Activated CD4-positive, alpha-beta memory T cell treated with anti-CD3 and anti-CD28 coated beads, Interleukin-2, amount 10 ng/mL, durations not matched to agents 7 days and 5 days (primary cell): ENCODE measurements around the gene LRRFIP2. TPM values are rescaled to one million over a fixed set of nuclear protein-coding genes. Genes with fewer than 3 reads are reported as not detected.
"Not testable (repeated sequence)": the region's sequence is repeated elsewhere in the genome, so short reads cannot be mapped to it uniquely, and the experiment has no call there.

Experiments used
- CTCF ChIA-PET: fragments of 350-600 bp; sonication (Branson Sonifier 250); formaldehyde crosslinking; loops from one replicate; lab custom pipeline; 2021; ENCODE audit warnings: antibody characterized with exemption, inconsistent platforms; lab: Charles Lee
- POLR2A ChIA-PET: fragments of 350-600 bp; sonication (Branson Sonifier 250); formaldehyde crosslinking; loops from one replicate; lab custom pipeline; 2021; ENCODE audit warnings: antibody characterized with exemption; lab: Charles Lee
- DNase-seq: peaks from one replicate; pipeline ENCODE4 v3.0.0-alpha.2; 2020
- H3K27ac Mint-ChIP-seq: one replicate; pipeline ENCODE4 v1.8.0; 2021; ENCODE audit warnings: mild to moderate bottlenecking, mixed read lengths
- H3K27me3 Mint-ChIP-seq: one replicate; pipeline ENCODE4 v1.8.0; 2021; ENCODE audit warnings: mixed read lengths
- H3K36me3 Mint-ChIP-seq: one replicate; pipeline ENCODE4 v1.8.0; 2021; ENCODE audit warnings: low read depth, mixed read lengths
- H3K4me1 Mint-ChIP-seq: one replicate; pipeline ENCODE4 v1.8.0; 2021; ENCODE audit warnings: mixed read lengths
- H3K4me3 Mint-ChIP-seq: one replicate; pipeline ENCODE4 v1.8.0; 2021; ENCODE audit warnings: mild to moderate bottlenecking, mixed read lengths
- H3K9me3 Mint-ChIP-seq: one replicate; pipeline ENCODE4 v1.8.0; 2021; ENCODE audit warnings: mixed read lengths
- total RNA-seq, 2 experiments: library from RNA; stranded (reverse); gene quantifications; one replicate each; pipeline ENCODE4 v1.2.3, GENCODE V29; 2021

The LRRFIP2 gene
- total RNA-seq, 2 experiments from 2014 or later: 40.5 to 43.3 TPM

- POLR2A ChIA-PET: no interaction called here
Observed at GRCh38 chr3:37150621-37151020, 23.8 kb downstream of the LRRFIP2 start.

GRCh38 chr3:37149257-37149656 is 25.1 kb downstream of the LRRFIP2 start:
- Mint-ChIP-seq H3K27me3 (no peaks in the 10 kb centered on the region), H3K4me1 (peaks cover 1% of the 10 kb centered on the region), H3K4me3 (no peak overlapping the region), H3K27ac (no peak overlapping the region), H3K9me3 (no peaks in the 10 kb centered on the region), H3K36me3 (peaks cover 58% of the 10 kb centered on the region)
- CTCF ChIA-PET: no interaction called here
- POLR2A ChIA-PET: interaction anchor here (0.9 kb wide), 1 partner anchor 13 kb away, joined by 3 read pairs; no protein-coding TSS in a partner anchor
- no peak for DNase-seq

More at GRCh38 chr3:37150621-37151020, 23.8 kb downstream of the LRRFIP2 start:
- H3K4me3 Mint-ChIP-seq: no peak overlapping the region
- H3K27ac Mint-ChIP-seq: no peak overlapping the region
- CTCF ChIA-PET: no interaction called here
- no peak for DNase-seq
- H3K4me1 Mint-ChIP-seq: peaks cover 13% of the 10 kb centered on the region
- no peaks in the 10 kb centered on the region for H3K27me3 Mint-ChIP-seq
- H3K9me3 Mint-ChIP-seq: no peaks in the 10 kb centered on the region
- H3K36me3 Mint-ChIP-seq: peaks cover 53% of the 10 kb centered on the region

GRCh38 chr3:37148208-37148607 is 26.2 kb downstream of the LRRFIP2 start:
- Mint-ChIP-seq H3K4me3 (no peak overlapping the region), H3K9me3 (no peaks in the 10 kb centered on the region), H3K4me1 (peaks cover 1% of the 10 kb centered on the region), H3K27me3 (no peaks in the 10 kb centered on the region), H3K27ac (no peak overlapping the region), H3K36me3 (peaks cover 55% of the 10 kb centered on the region)
- ChIA-PET CTCF (no interaction called here), POLR2A (interaction anchor here (0.9 kb wide), 1 partner anchor 14 kb away, joined by 3 read pairs; no protein-coding TSS in a partner anchor)
- DNase-seq: no peak

- CTCF ChIA-PET: no interaction called here
- DNase-seq: no peak
- H3K27ac Mint-ChIP-seq: no peak overlapping the region
- POLR2A ChIA-PET: interaction anchor here (1.1 kb wide), 1 partner anchor 16 kb away, joined by 4 read pairs; no protein-coding TSS in a partner anchor
- peaks cover 60% of the 10 kb centered on the region for H3K36me3 Mint-ChIP-seq
- no peaks in the 10 kb centered on the region for H3K9me3 Mint-ChIP-seq
- H3K27me3 Mint-ChIP-seq: no peaks in the 10 kb centered on the region
- no peak overlapping the region for H3K4me3 Mint-ChIP-seq
- peaks cover 1% of the 10 kb centered on the region for H3K4me1 Mint-ChIP-seq
Observed at GRCh38 chr3:37147666-37148065, 26.7 kb downstream of the LRRFIP2 start.

- CTCF ChIA-PET, DNase-seq, H3K4me1 Mint-ChIP-seq, H3K27me3 Mint-ChIP-seq, H3K4me3 Mint-ChIP-seq, H3K27ac Mint-ChIP-seq, H3K9me3 Mint-ChIP-seq: not testable (repeated sequence)
- POLR2A ChIA-PET: interaction anchor here (1.1 kb wide), 1 partner anchor 17 kb away, joined by 4 read pairs; no protein-coding TSS in a partner anchor
- peaks cover 62% of the 10 kb centered on the region for H3K36me3 Mint-ChIP-seq
Observed at GRCh38 chr3:37146927-37147326, 27.5 kb downstream of the LRRFIP2 start.

- no peak for DNase-seq
- ChIA-PET CTCF (no interaction called here), POLR2A (no interaction called here)
- Mint-ChIP-seq H3K4me1 (peaks cover 1% of the 10 kb centered on the region), H3K36me3 (peaks cover 54% of the 10 kb centered on the region), H3K4me3 (no peak overlapping the region), H3K27me3 (no peaks in the 10 kb centered on the region), H3K27ac (no peak overlapping the region), H3K9me3 (no peaks in the 10 kb centered on the region)
Observed at GRCh38 chr3:37145611-37146010, 28.8 kb downstream of the LRRFIP2 start.

GRCh38 chr3:37144806-37145205 is 29.6 kb downstream of the LRRFIP2 start:
- H3K9me3 Mint-ChIP-seq: no peaks in the 10 kb centered on the region
- H3K36me3 Mint-ChIP-seq: peaks cover 52% of the 10 kb centered on the region
- H3K4me3 Mint-ChIP-seq: no peak overlapping the region
- CTCF ChIA-PET: no interaction called here
- no peaks in the 10 kb centered on the region for H3K27me3 Mint-ChIP-seq
- H3K4me1 Mint-ChIP-seq: peaks cover 1% of the 10 kb centered on the region
- H3K27ac Mint-ChIP-seq: no peak overlapping the region
- POLR2A ChIA-PET: no interaction called here
- DNase-seq: no peak

- Mint-ChIP-seq H3K9me3 (no peaks in the 10 kb centered on the region), H3K4me3 (no peak overlapping the region), H3K27me3 (no peaks in the 10 kb centered on the region), H3K4me1 (peaks cover 1% of the 10 kb centered on the region), H3K36me3 (peaks cover 51% of the 10 kb centered on the region), H3K27ac (no peak overlapping the region)
- no peak for DNase-seq
- CTCF ChIA-PET: no interaction called here
- POLR2A ChIA-PET: no interaction called here
Observed at GRCh38 chr3:37143821-37144220, 30.6 kb downstream of the LRRFIP2 start.

GRCh38 chr3:37141676-37142075 is 32.7 kb downstream of the LRRFIP2 start:
- DNase-seq: no peak
- Mint-ChIP-seq H3K27ac (no peak overlapping the region), H3K27me3 (no peaks in the 10 kb centered on the region), H3K4me1 (peaks cover 4% of the 10 kb centered on the region), H3K36me3 (peaks cover 41% of the 10 kb centered on the region), H3K9me3 (no peaks in the 10 kb centered on the region), H3K4me3 (no peak overlapping the region)
- ChIA-PET POLR2A (no interaction called here), CTCF (interaction anchor here (0.9 kb wide), 1 partner anchor 51 kb away, joined by 4 read pairs; no protein-coding TSS in a partner anchor)

- Mint-ChIP-seq H3K27ac (no peak overlapping the region), H3K9me3 (no peaks in the 10 kb centered on the region), H3K27me3 (no peaks in the 10 kb centered on the region), H3K36me3 (peaks cover 35% of the 10 kb centered on the region), H3K4me3 (no peak overlapping the region), H3K4me1 (peaks cover 4% of the 10 kb centered on the region)
- ChIA-PET POLR2A (no interaction called here), CTCF (interaction anchor here (0.9 kb wide), 1 partner anchor 52 kb away, joined by 4 read pairs; no protein-coding TSS in a partner anchor)
- DNase-seq: no peak
Observed at GRCh38 chr3:37140899-37141541, 33.4 kb downstream of the LRRFIP2 start.

GRCh38 chr3:37139567-37140052 is 34.8 kb downstream of the LRRFIP2 start:
- Mint-ChIP-seq H3K9me3 (no peaks in the 10 kb centered on the region), H3K27ac (no peak overlapping the region), H3K4me1 (peaks cover 4% of the 10 kb centered on the region), H3K27me3 (no peaks in the 10 kb centered on the region), H3K4me3 (no peak overlapping the region), H3K36me3 (peaks cover 25% of the 10 kb centered on the region)
- CTCF ChIA-PET: no interaction called here
- POLR2A ChIA-PET: no interaction called here
- no peak for DNase-seq

- H3K4me3 Mint-ChIP-seq: no peak overlapping the region
- H3K27me3 Mint-ChIP-seq: no peaks in the 10 kb centered on the region
Observed at GRCh38 chr3:37138816-37139215, 35.6 kb downstream of the LRRFIP2 start.

GRCh38 chr3:37137516-37137915 is 36.9 kb downstream of the LRRFIP2 start:
- Mint-ChIP-seq H3K27me3 (no peaks in the 10 kb centered on the region), H3K9me3 (no peaks in the 10 kb centered on the region), H3K27ac (no peak overlapping the region), H3K36me3 (peaks cover 8% of the 10 kb centered on the region), H3K4me3 (no peak overlapping the region), H3K4me1 (peaks cover 4% of the 10 kb centered on the region)
- ChIA-PET POLR2A (no interaction called here), CTCF (no interaction called here)
- DNase-seq: no peak

More at GRCh38 chr3:37138816-37139215, 35.6 kb downstream of the LRRFIP2 start:
- DNase-seq: no peak
- Mint-ChIP-seq H3K27ac (no peak overlapping the region), H3K9me3 (no peaks in the 10 kb centered on the region), H3K36me3 (peaks cover 18% of the 10 kb centered on the region), H3K4me1 (peaks cover 4% of the 10 kb centered on the region)
- ChIA-PET CTCF (no interaction called here), POLR2A (no interaction called here)
